ENCODE results near the gene MYCBP. TPM values are rescaled to one million over a fixed set of nuclear protein-coding genes. Genes with fewer than 3 reads are reported as not detected.

The MYCBP gene
- total RNA-seq, 1 donor from 2014 or later = 38.4 TPM

- peaks cover 27% of the 10 kb centered on the region for H3K27me3 Mint-ChIP-seq (ENCODE audit: insufficient read depth)
- intact Hi-C loops (cut with micrococcal nuclease) = loop anchor here (10.0 kb wide), 2 partner anchors 247 to 1377 kb away; no protein-coding TSS in a partner anchor
- no peaks in the 10 kb centered on the region for H3K9me3 Mint-ChIP-seq
- H3K27ac Mint-ChIP-seq = no peak overlapping the region
- no peak for DNase-seq (ENCODE audit: low spot score)
- no peak overlapping the region for H3K4me3 Mint-ChIP-seq
- H3K4me1 Mint-ChIP-seq (ENCODE audit: low read depth) = peaks cover 7% of the 10 kb centered on the region
- H3K36me3 Mint-ChIP-seq (ENCODE audit: low read depth) = no peaks in the 10 kb centered on the region
Observed at GRCh38 chr1:38831731-38832369, 41.3 kb downstream of the MYCBP start.

DNA sequence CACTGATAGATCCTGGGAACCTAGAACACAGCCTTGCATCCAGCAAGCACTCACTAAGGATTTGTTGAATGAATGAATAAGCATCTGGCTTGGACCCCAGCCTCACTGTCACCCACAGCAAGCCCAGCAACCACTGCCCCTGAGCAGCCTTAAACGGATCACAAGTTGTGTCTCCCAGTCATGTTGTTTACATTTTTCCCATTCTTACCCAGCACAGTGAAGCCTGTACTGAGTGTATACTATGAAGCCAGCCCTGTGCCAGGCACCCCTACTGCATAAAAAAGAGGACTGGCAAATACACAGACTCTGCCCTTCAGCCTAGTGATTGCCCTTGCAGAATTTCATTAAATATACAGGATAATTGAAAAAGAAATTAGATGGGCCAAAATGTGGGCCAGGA is 43.8 kb downstream of the MYCBP start:
- intact Hi-C loops (cut with micrococcal nuclease) = no loop called here
- H3K27me3 Mint-ChIP-seq (ENCODE audit: insufficient read depth) = peaks cover 38% of the 10 kb centered on the region
- no peaks in the 10 kb centered on the region for H3K9me3 Mint-ChIP-seq
- H3K4me3 Mint-ChIP-seq = no peak overlapping the region
- no peak for DNase-seq (ENCODE audit: low spot score)
- no peak overlapping the region for H3K27ac Mint-ChIP-seq
- no peaks in the 10 kb centered on the region for H3K4me1 Mint-ChIP-seq (ENCODE audit: low read depth)
- H3K36me3 Mint-ChIP-seq (ENCODE audit: low read depth) = no peaks in the 10 kb centered on the region

- intact Hi-C loops (cut with micrococcal nuclease) = no loop called here
- Mint-ChIP-seq H3K4me1 (ENCODE audit: low read depth) (no peaks in the 10 kb centered on the region), H3K27ac (no peak overlapping the region), H3K27me3 (ENCODE audit: insufficient read depth) (peaks cover 43% of the 10 kb centered on the region), H3K36me3 (ENCODE audit: low read depth) (no peaks in the 10 kb centered on the region), H3K9me3 (no peaks in the 10 kb centered on the region), H3K4me3 (no peak overlapping the region)
- DNase-seq (ENCODE audit: low spot score) = no peak
Observed at GRCh38 chr1:38827318-38827717, 45.8 kb downstream of the MYCBP start.

GRCh38 chr1:38826886-38827285 is 46.3 kb downstream of the MYCBP start:
- Mint-ChIP-seq H3K4me3 (no peak overlapping the region), H3K9me3 (no peaks in the 10 kb centered on the region), H3K4me1 (ENCODE audit: low read depth) (no peaks in the 10 kb centered on the region), H3K27me3 (ENCODE audit: insufficient read depth) (peaks cover 45% of the 10 kb centered on the region), H3K36me3 (ENCODE audit: low read depth) (no peaks in the 10 kb centered on the region), H3K27ac (no peak overlapping the region)
- no peak for DNase-seq (ENCODE audit: low spot score)
- intact Hi-C loops (cut with micrococcal nuclease) = no loop called here

DNA sequence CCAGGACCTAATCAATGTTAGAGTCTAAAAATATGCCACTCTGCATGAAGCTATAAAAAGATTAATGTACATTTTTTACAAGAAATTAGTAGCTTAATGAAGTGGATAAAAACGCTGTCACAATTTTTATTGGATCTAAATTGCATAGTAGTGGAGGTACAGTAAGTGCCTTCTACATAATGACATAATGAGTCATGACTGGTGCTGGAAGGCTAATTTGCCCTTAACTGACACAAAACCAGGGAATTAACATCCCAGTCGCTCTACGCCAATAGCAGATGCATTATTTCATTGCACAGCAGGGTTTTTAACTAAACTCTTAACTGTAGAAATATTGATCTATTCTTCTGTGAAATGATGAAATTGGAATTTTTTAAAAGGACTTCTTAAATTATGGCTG is 46.9 kb downstream of the MYCBP start:
- Mint-ChIP-seq H3K9me3 (no peaks in the 10 kb centered on the region), H3K36me3 (ENCODE audit: low read depth) (no peaks in the 10 kb centered on the region), H3K27me3 (ENCODE audit: insufficient read depth) (peaks cover 43% of the 10 kb centered on the region), H3K4me1 (ENCODE audit: low read depth) (no peaks in the 10 kb centered on the region), H3K27ac (no peak overlapping the region), H3K4me3 (no peak overlapping the region)
- no peak for DNase-seq (ENCODE audit: low spot score)
- intact Hi-C loops (cut with micrococcal nuclease) = no loop called here

GRCh38 chr1:38820860-38821259 is 52.3 kb downstream of the MYCBP start:
- intact Hi-C loops (cut with micrococcal nuclease) = no loop called here
- DNase-seq (ENCODE audit: low spot score) = no peak
- Mint-ChIP-seq H3K4me1 (ENCODE audit: low read depth) (peaks cover 1% of the 10 kb centered on the region), H3K4me3 (no peak overlapping the region), H3K9me3 (no peaks in the 10 kb centered on the region), H3K27ac (no peak overlapping the region), H3K27me3 (ENCODE audit: insufficient read depth) (peaks cover 54% of the 10 kb centered on the region), H3K36me3 (ENCODE audit: low read depth) (no peaks in the 10 kb centered on the region)

DNA sequence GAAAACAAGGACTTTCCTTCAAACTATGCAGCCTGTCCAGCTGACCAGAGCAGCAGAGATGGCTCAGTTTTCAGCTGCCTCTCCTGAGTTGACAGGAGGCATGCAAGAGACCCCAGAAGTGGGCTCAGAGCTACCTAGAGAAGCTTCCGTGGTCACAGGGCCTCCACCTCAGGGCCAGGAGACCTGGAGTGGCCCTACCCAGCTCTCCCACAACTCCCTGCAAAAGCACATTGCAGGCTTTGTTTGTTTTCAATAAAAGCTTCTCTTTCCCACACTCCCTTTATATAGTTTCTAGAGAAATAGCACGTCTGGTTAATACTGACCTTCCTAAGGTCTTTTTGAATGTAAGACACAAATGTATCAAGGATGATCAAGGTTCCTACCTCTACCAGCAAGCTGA is 53.6 kb downstream of the MYCBP start:
- Mint-ChIP-seq H3K4me3 (no peak overlapping the region), H3K27ac (no peak overlapping the region), H3K4me1 (ENCODE audit: low read depth) (peaks cover 8% of the 10 kb centered on the region), H3K9me3 (no peaks in the 10 kb centered on the region), H3K27me3 (ENCODE audit: insufficient read depth) (peaks cover 58% of the 10 kb centered on the region), H3K36me3 (ENCODE audit: low read depth) (no peaks in the 10 kb centered on the region)
- intact Hi-C loops (cut with micrococcal nuclease) = no loop called here
- no peak for DNase-seq (ENCODE audit: low spot score)

DNA sequence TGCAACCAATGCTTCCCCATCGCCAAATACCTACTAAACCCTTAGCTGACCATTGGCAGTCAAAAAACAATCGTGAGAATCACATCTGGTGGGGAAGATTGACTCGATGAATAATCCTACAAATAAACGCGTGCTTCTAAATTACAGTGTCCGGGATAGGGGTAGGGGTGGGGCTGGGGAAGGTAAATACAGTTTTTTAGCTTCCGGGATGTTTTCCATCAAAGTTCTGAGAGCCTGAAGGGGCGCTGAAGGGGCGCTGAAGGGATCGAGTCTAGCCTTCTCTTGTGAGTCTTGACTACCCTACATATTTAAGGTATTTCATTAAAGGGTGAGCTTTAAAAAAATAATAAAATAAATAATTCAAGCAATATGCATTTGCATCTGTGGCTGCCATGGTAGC is 54.1 kb downstream of the MYCBP start:
- intact Hi-C loops (cut with micrococcal nuclease) = no loop called here
- no peaks in the 10 kb centered on the region for H3K9me3 Mint-ChIP-seq
- H3K4me1 Mint-ChIP-seq (ENCODE audit: low read depth) = peaks cover 8% of the 10 kb centered on the region
- no peak for DNase-seq (ENCODE audit: low spot score)
- peaks cover 63% of the 10 kb centered on the region for H3K27me3 Mint-ChIP-seq (ENCODE audit: insufficient read depth)
- no peaks in the 10 kb centered on the region for H3K36me3 Mint-ChIP-seq (ENCODE audit: low read depth)
- H3K4me3 Mint-ChIP-seq = no peak overlapping the region
- H3K27ac Mint-ChIP-seq = no peak overlapping the region

- Mint-ChIP-seq H3K36me3 (ENCODE audit: low read depth) (no peaks in the 10 kb centered on the region), H3K9me3 (no peaks in the 10 kb centered on the region), H3K4me1 (ENCODE audit: low read depth) (peaks cover 8% of the 10 kb centered on the region), H3K27ac (no peak overlapping the region), H3K4me3 (no peak overlapping the region), H3K27me3 (ENCODE audit: insufficient read depth) (peaks cover 64% of the 10 kb centered on the region)
- intact Hi-C loops (cut with micrococcal nuclease) = no loop called here
- DNase-seq (ENCODE audit: low spot score) = peak; percentile 11
Observed at GRCh38 chr1:38818175-38818976, 54.8 kb downstream of the MYCBP start.

GRCh38 chr1:38817267-38818174 is 55.6 kb downstream of the MYCBP start:
- DNase-seq (ENCODE audit: low spot score) = no peak
- Mint-ChIP-seq H3K4me3 (no peak overlapping the region), H3K27ac (no peak overlapping the region)

GRCh38 chr1:38815903-38816627 is 57.1 kb downstream of the MYCBP start:
- Mint-ChIP-seq H3K27me3 (ENCODE audit: insufficient read depth) (peaks cover 66% of the 10 kb centered on the region), H3K9me3 (no peaks in the 10 kb centered on the region), H3K4me1 (ENCODE audit: low read depth) (peaks cover 8% of the 10 kb centered on the region), H3K4me3 (peak overlapping the region; percentile 7), H3K36me3 (ENCODE audit: low read depth) (no peaks in the 10 kb centered on the region), H3K27ac (no peak overlapping the region)
- DNase-seq (ENCODE audit: low spot score) = no peak
- intact Hi-C loops (cut with micrococcal nuclease) = loop anchor here (2.0 kb wide), 1 partner anchor 771 kb away; no protein-coding TSS in a partner anchor

More at GRCh38 chr1:38817267-38818174, 55.6 kb downstream of the MYCBP start:
- intact Hi-C loops (cut with micrococcal nuclease) = loop anchor here (2.0 kb wide), 1 partner anchor 773 kb away; no protein-coding TSS in a partner anchor
- peaks cover 68% of the 10 kb centered on the region for H3K27me3 Mint-ChIP-seq (ENCODE audit: insufficient read depth)
- H3K36me3 Mint-ChIP-seq (ENCODE audit: low read depth) = no peaks in the 10 kb centered on the region
- H3K4me1 Mint-ChIP-seq (ENCODE audit: low read depth) = peaks cover 8% of the 10 kb centered on the region
- H3K9me3 Mint-ChIP-seq = no peaks in the 10 kb centered on the region

GRCh38 chr1:38814984-38815464 is 58.1 kb downstream of the MYCBP start:
- Mint-ChIP-seq H3K4me1 (ENCODE audit: low read depth) (peaks cover 8% of the 10 kb centered on the region), H3K27ac (no peak overlapping the region), H3K9me3 (no peaks in the 10 kb centered on the region), H3K27me3 (ENCODE audit: insufficient read depth) (peaks cover 61% of the 10 kb centered on the region), H3K4me3 (no peak overlapping the region), H3K36me3 (ENCODE audit: low read depth) (no peaks in the 10 kb centered on the region)
- DNase-seq (ENCODE audit: low spot score) = no peak
- intact Hi-C loops (cut with micrococcal nuclease) = no loop called here

Data from activated T-helper 1 cell treated with anti-CD3 and anti-CD28 coated beads, Interleukin-12 subunit alpha, Interleukin-12 subunit beta, Interleukin-2, Interleukin-4 antibody, amounts not matched to agents 30 ng/mL and 10 ng/mL and 1 ng/mL, durations not matched to agents 14 hours and 24 hours and 36 hours (primary cell).